HCT116 (cell line): ENCODE data around the gene KCNMB2. TPM values are rescaled to one million over a fixed set of nuclear protein-coding genes. Genes with fewer than 3 reads are reported as not detected.

ENCODE experiments used
- ATAC-seq: fragments of 200-7000 bp; cut with Tn5 transposase; 2 replicates; pipeline ENCODE4 v1.9.1; 2020; ENCODE audit warnings: mild to moderate bottlenecking, moderate library complexity
- BruUV-seq: library from RNA; stranded (reverse); fragments of 400-500 nt; replicated peaks from 2 replicates; lab custom pipeline; 2021; lab: Mats Ljungman, UMichigan
- CTCF ChIA-PET: fragments of 300-600 bp; sonication (Branson Sonifier 250); formaldehyde crosslinking; loops from one replicate; lab custom pipeline; 2021; ENCODE audit warnings: antibody characterized with exemption; lab: Charles Lee
- POLR2A ChIA-PET: fragments of 300-600, 350-600 bp; sonication (Branson Sonifier 250); formaldehyde crosslinking; loops from one replicate; lab custom pipeline; 2021; ENCODE audit warnings: antibody characterized with exemption; lab: Charles Lee
- RAD21 ChIA-PET, 2 experiments: fragments of 300-600 bp; sonication (Branson Sonifier 250); formaldehyde crosslinking; loops; one replicate each; lab custom pipeline; 2023; ENCODE audit warnings: low total read pairs in 2 of 2; ENCODE audit not compliant: uncharacterized antibody in 2 of 2, unreplicated experiment in 2 of 2, low non-redundant PET in 1 of 2; lab: Charles Lee
- DNase-seq: peaks from one replicate; pipeline ENCODE4 v3.0.0-alpha.2; 2010; ENCODE audit warnings: low read depth, low spot score
- H2AFZ ChIP-seq: fragments of 200-600 bp; shearing (Covaris generic), sonication (generic); 2 replicates; pipeline ENCODE4 v1.6.1; 2017; ENCODE audit warnings: low read depth, mixed run types, mixed read lengths, antibody characterized with exemption, low read length; ENCODE audit not compliant: poor library complexity, severe bottlenecking
- H3K27ac ChIP-seq: 2 replicates; pipeline ENCODE4 v1.5.1; 2012; ENCODE audit warnings: low read depth, low read length
- H3K27me3 ChIP-seq: fragments of 200-600 bp; sonication (generic); 2 replicates; pipeline ENCODE4 v1.6.1; 2016; ENCODE audit warnings: mixed run types, low read length, mixed read lengths; ENCODE audit not compliant: insufficient read depth
- H3K36me3 ChIP-seq, 2 experiments: fragments of 200-500 bp in 1 of 2; fragments of 200-600 bp in 1 of 2; sonication (Bioruptor generic) in 1 of 2; sonication (generic) in 1 of 2; 2 replicates each; pipeline versions ENCODE4 v1.5.1 to v1.6.1; 2014 to 2016; ENCODE audit warnings: low read length in 2 of 2, inconsistent platforms in 1 of 2, mixed read lengths in 1 of 2, mixed run types in 1 of 2; ENCODE audit not compliant: insufficient read depth in 2 of 2, control insufficient read depth in 1 of 2
- H3K4me1 ChIP-seq, 2 experiments: fragments of 200-600 bp in 1 of 2; sonication (generic) in 1 of 2; 2 replicates each; pipeline versions ENCODE4 v1.5.1 to v1.6.1; 2012 to 2017; ENCODE audit warnings: low read length in 2 of 2, inconsistent platforms in 1 of 2, mild to moderate bottlenecking in 1 of 2, mixed read lengths in 1 of 2, mixed run types in 1 of 2, moderate library complexity in 1 of 2; ENCODE audit not compliant: insufficient read depth in 2 of 2, control insufficient read depth in 1 of 2
- H3K4me2 ChIP-seq: fragments of 200-600 bp; sonication (generic); 2 replicates; pipeline ENCODE4 v1.6.1; 2017; ENCODE audit warnings: mixed run types, low read length, mixed read lengths
- H3K4me3 ChIP-seq, 2 experiments: fragments of 200-600 bp in 1 of 2; sonication (generic) in 1 of 2; replicated peaks in 1 of 2; 2 replicates each; pipeline ENCODE4 v1.5.1; 2011 to 2016; ENCODE audit warnings: low read length in 2 of 2, control low read depth in 1 of 2, low read depth in 1 of 2, mild to moderate bottlenecking in 1 of 2, mixed read lengths in 1 of 2, mixed run types in 1 of 2
- H3K79me2 ChIP-seq: fragments of 200-600 bp; sonication (generic); 2 replicates; pipeline ENCODE4 v1.6.1; 2017; ENCODE audit warnings: mild to moderate bottlenecking, mixed run types, low read length, moderate library complexity, mixed read lengths; ENCODE audit not compliant: insufficient read depth
- H3K9ac ChIP-seq: fragments of 200-600 bp; sonication (generic); 2 replicates; pipeline ENCODE4 v1.6.1; 2016; ENCODE audit warnings: low read length, mixed read lengths
- H3K9me2 ChIP-seq: fragments of 200-600 bp; sonication (generic), shearing (Covaris generic); 2 replicates; pipeline ENCODE4 v1.6.1; 2017; ENCODE audit warnings: mixed run types, mild to moderate bottlenecking, moderate library complexity; ENCODE audit not compliant: insufficient read depth
- H3K9me3 ChIP-seq, 2 experiments: fragments of 200-500 bp in 1 of 2; fragments of 200-600 bp in 1 of 2; sonication (Bioruptor generic) in 1 of 2; sonication (generic) in 1 of 2; 2 replicates each; pipeline ENCODE4 v1.6.1; 2014 to 2017; ENCODE audit warnings: low read length in 2 of 2, mixed read lengths in 2 of 2, inconsistent platforms in 1 of 2, low read depth in 1 of 2, mild to moderate bottlenecking in 1 of 2, mixed run types in 1 of 2, moderate library complexity in 1 of 2; ENCODE audit not compliant: control insufficient read depth in 1 of 2, insufficient read depth in 1 of 2
- H4K20me1 ChIP-seq: fragments of 200-600 bp; sonication (generic), shearing (Covaris generic); 2 replicates; pipeline ENCODE4 v1.6.1; 2017; ENCODE audit warnings: mixed run types, mild to moderate bottlenecking, moderate library complexity; ENCODE audit not compliant: insufficient read depth
- EZH2 ChIP-seq: fragments of 200-600 bp; sonication (generic); IDR thresholded peaks from 2 replicates; pipeline ENCODE4 v1.6.1; 2017; ENCODE audit warnings: antibody characterized with exemption, mixed run types
- EZH2phosphoT487 ChIP-seq: fragments of 200-600 bp; IDR thresholded peaks from 2 replicates; pipeline ENCODE4 v1.6.1; 2018; ENCODE audit warnings: antibody characterized with exemption, borderline replicate concordance
- FOSL1 ChIP-seq: IDR thresholded peaks from 2 replicates; pipeline ENCODE4 v1.6.1; 2012; ENCODE audit warnings: low read depth
- RAD21 ChIP-seq: IDR thresholded peaks from 2 replicates; pipeline ENCODE4 v1.6.1; 2012; ENCODE audit warnings: low read depth, mild to moderate bottlenecking
- SIN3A ChIP-seq: IDR thresholded peaks from 2 replicates; pipeline ENCODE4 v1.6.1; 2012; ENCODE audit warnings: low read depth
- SRF ChIP-seq: IDR thresholded peaks from 2 replicates; pipeline ENCODE4 v1.6.1; 2012; ENCODE audit warnings: low read depth
- TCF7L2 ChIP-seq: IDR thresholded peaks from 2 replicates; pipeline ENCODE4 v1.7.0; 2011; ENCODE audit warnings: borderline replicate concordance, inconsistent platforms; ENCODE audit not compliant: insufficient read depth, insufficient read length; ENCODE audit errors: extremely low read depth
- ZBTB33 ChIP-seq: IDR thresholded peaks from 2 replicates; pipeline ENCODE4 v1.6.1; 2011; ENCODE audit warnings: mild to moderate bottlenecking, low read length, moderate library complexity; ENCODE audit not compliant: insufficient replicate concordance; ENCODE audit errors: extremely low read depth
- intact Hi-C: fragments of 100-400 bp; cut with micrococcal nuclease; formaldehyde crosslinking; loops from 2 replicates; pipeline ENCODE4 v1.10.0; 2022
- total RNA-seq: library from RNA; stranded (reverse); gene quantifications from one replicate; pipeline ENCODE4 v1.2.1, GENCODE V29; 2021; ENCODE audit not compliant: unreplicated experiment

The KCNMB2 gene
- total RNA-seq, 1 experiment from 2014 or later, result not detected

GRCh38 chr3:178850450-178851190 lies 314.4 kb downstream of the KCNMB2 start:
- H3K27ac ChIP-seq, result no peak overlapping the region
- H4K20me1 ChIP-seq, result no peaks in the 10 kb centered on the region
- TF ChIP-seq ZBTB33, result no peak
- TF ChIP-seq FOSL1, result no peak
- TF ChIP-seq SRF, result no peak
- TF ChIP-seq EZH2, result no peak
- no peak for TF ChIP-seq SIN3A
- no peak for TF ChIP-seq EZH2phosphoT487
- TF ChIP-seq TCF7L2, result no peak
- no peak for TF ChIP-seq RAD21
- intact Hi-C loops, result no loop called here
- no peaks in the 10 kb centered on the region for H3K4me1 ChIP-seq
- ChIA-PET CTCF (no interaction called here), POLR2A (no interaction called here), RAD21 (no interaction called here)
- no peak for ATAC-seq
- no peaks in the 10 kb centered on the region for H3K79me2 ChIP-seq
- H3K4me2 ChIP-seq, result no peak overlapping the region
- H3K9me2 ChIP-seq, result no peaks in the 10 kb centered on the region
- no peak overlapping the region for H2AFZ ChIP-seq
- H3K27me3 ChIP-seq, result no peaks in the 10 kb centered on the region
- no TSS peak for BruUV-seq
- H3K9ac ChIP-seq, result no peak overlapping the region
- H3K36me3 ChIP-seq, result no peaks in the 10 kb centered on the region
- H3K4me3 ChIP-seq, result no peak overlapping the region
- H3K9me3 ChIP-seq, result no peaks in the 10 kb centered on the region
- DNase-seq, result no peak
